Measurements from ENCODE around the gene YOD1.

Gene YOD1

GRCh38 chr1:207031632-207032264, 19.3 kb downstream of the YOD1 start:
- DNase-seq: no peak
- Histone ChIP-seq H3K36me3 (no peaks in the 10 kb centered on the region), H3K4me3 (ENCODE audit: low read depth, low read length) (no peak overlapping the region), H3K27me3 (ENCODE audit: insufficient read depth, low read depth, severe bottlenecking) (peaks cover 100% of the 10 kb centered on the region), H3K9me3 (ENCODE audit: severe bottlenecking) (peaks cover 2% of the 10 kb centered on the region), H3K27ac (no peak overlapping the region)
- TF ChIP-seq CTCF (IDR thresholded peaks at IDR 0.05; ENCODE audit: low read depth, low read length): no peak

- TF ChIP-seq CTCF (IDR thresholded peaks at IDR 0.05; ENCODE audit: low read depth, low read length): no peak
- H3K27me3 ChIP-seq (ENCODE audit: insufficient read depth, low read depth, severe bottlenecking): peaks cover 100% of the 10 kb centered on the region
- H3K4me3 ChIP-seq (ENCODE audit: low read depth, low read length): no peak overlapping the region
- DNase-seq: no peak
- no peak overlapping the region for H3K27ac ChIP-seq
- peaks cover 2% of the 10 kb centered on the region for H3K9me3 ChIP-seq (ENCODE audit: severe bottlenecking)
- H3K36me3 ChIP-seq: no peaks in the 10 kb centered on the region
Measured at GRCh38 chr1:207031016-207031415, 20.0 kb downstream of the YOD1 start.

- Histone ChIP-seq H3K4me3 (ENCODE audit: low read depth, low read length) (no peak overlapping the region), H3K36me3 (no peaks in the 10 kb centered on the region), H3K27ac (no peak overlapping the region), H3K27me3 (ENCODE audit: insufficient read depth, low read depth, severe bottlenecking) (peaks cover 100% of the 10 kb centered on the region), H3K9me3 (ENCODE audit: severe bottlenecking) (peaks cover 2% of the 10 kb centered on the region)
- TF ChIP-seq CTCF (IDR thresholded peaks at IDR 0.05; ENCODE audit: low read depth, low read length): no peak
- DNase-seq: no peak
Measured at GRCh38 chr1:207030522-207031009, 20.4 kb downstream of the YOD1 start.

GRCh38 chr1:207029701-207030521, 21.1 kb downstream of the YOD1 start:
- H3K27ac ChIP-seq: no peak overlapping the region

GRCh38 chr1:207028884-207029650, 21.9 kb downstream of the YOD1 start:
- Histone ChIP-seq H3K27me3 (ENCODE audit: insufficient read depth, low read depth, severe bottlenecking) (peaks cover 98% of the 10 kb centered on the region), H3K9me3 (ENCODE audit: severe bottlenecking) (peaks cover 2% of the 10 kb centered on the region), H3K4me3 (ENCODE audit: low read depth, low read length) (no peak overlapping the region), H3K36me3 (no peaks in the 10 kb centered on the region), H3K27ac (no peak overlapping the region)
- TF ChIP-seq CTCF (IDR thresholded peaks at IDR 0.05; ENCODE audit: low read depth, low read length): no peak
- DNase-seq: no peak

More at GRCh38 chr1:207029701-207030521, 21.1 kb downstream of the YOD1 start:
- H3K9me3 ChIP-seq (ENCODE audit: severe bottlenecking): peaks cover 2% of the 10 kb centered on the region
- no peaks in the 10 kb centered on the region for H3K36me3 ChIP-seq
- TF ChIP-seq CTCF (IDR thresholded peaks at IDR 0.05; ENCODE audit: low read depth, low read length): no peak
- no peak overlapping the region for H3K4me3 ChIP-seq (ENCODE audit: low read depth, low read length)
- peaks cover 99% of the 10 kb centered on the region for H3K27me3 ChIP-seq (ENCODE audit: insufficient read depth, low read depth, severe bottlenecking)
- no peak for DNase-seq

All from WERI-Rb-1 (cell line).